ENCODE results near the gene ZNF862. TPM values are rescaled to one million over a fixed set of nuclear protein-coding genes. Genes with fewer than 3 reads are reported as not detected.

Gene ZNF862
- total RNA-seq, 1 experiment from 2014 or later = 9.2 TPM

GRCh38 chr7:149830997-149831740 lies 7.0 kb upstream of the ZNF862 start:
- no peak overlapping the region for H3K27ac ChIP-seq (ENCODE audit: low read length)

GRCh38 chr7:149831741-149832219 lies 6.4 kb upstream of the ZNF862 start:
- Histone ChIP-seq H3K79me2 (ENCODE audit: low read length) (no peaks in the 10 kb centered on the region), H3K27ac (ENCODE audit: low read length) (no peak overlapping the region), H2AFZ (ENCODE audit: low read length) (no peak overlapping the region), H4K20me1 (ENCODE audit: insufficient read depth, low read depth, low read length) (no peaks in the 10 kb centered on the region), H3K9ac (ENCODE audit: low read length) (no peak overlapping the region), H3K4me1 (ENCODE audit: low read length) (no peaks in the 10 kb centered on the region), H3K9me3 (ENCODE audit: low read length) (no peaks in the 10 kb centered on the region), H3K36me3 (ENCODE audit: insufficient read depth, low read length) (no peaks in the 10 kb centered on the region), H3K27me3 (ENCODE audit: low read length) (no peaks in the 10 kb centered on the region), H3K9me2 (replicated peaks; ENCODE audit: insufficient read depth, low read length) (no peaks in the 10 kb centered on the region), H3K4me3 (ENCODE audit: low read length) (no peak overlapping the region), H3K4me2 (ENCODE audit: low read depth, low read length, poor library complexity, severe bottlenecking) (no peak overlapping the region)
- no peak for DNase-seq

More at GRCh38 chr7:149830997-149831740, 7.0 kb upstream of the ZNF862 start:
- no peaks in the 10 kb centered on the region for H3K27me3 ChIP-seq (ENCODE audit: low read length)
- H3K4me2 ChIP-seq (ENCODE audit: low read depth, low read length, poor library complexity, severe bottlenecking) = no peak overlapping the region
- H3K4me3 ChIP-seq (ENCODE audit: low read length) = no peak overlapping the region
- no peak overlapping the region for H2AFZ ChIP-seq (ENCODE audit: low read length)
- H3K9me3 ChIP-seq (ENCODE audit: low read length) = no peaks in the 10 kb centered on the region
- H3K79me2 ChIP-seq (ENCODE audit: low read length) = no peaks in the 10 kb centered on the region
- no peaks in the 10 kb centered on the region for H3K9me2 ChIP-seq (replicated peaks; ENCODE audit: insufficient read depth, low read length)
- no peaks in the 10 kb centered on the region for H4K20me1 ChIP-seq (ENCODE audit: insufficient read depth, low read depth, low read length)
- no peak for DNase-seq
- no peaks in the 10 kb centered on the region for H3K36me3 ChIP-seq (ENCODE audit: insufficient read depth, low read length)
- H3K4me1 ChIP-seq (ENCODE audit: low read length) = no peaks in the 10 kb centered on the region
- no peak overlapping the region for H3K9ac ChIP-seq (ENCODE audit: low read length)

GRCh38 chr7:149832332-149833041 lies 5.7 kb upstream of the ZNF862 start:
- no peak for DNase-seq

GRCh38 chr7:149833495-149834130 lies 4.6 kb upstream of the ZNF862 start:
- Histone ChIP-seq H3K9me2 (replicated peaks; ENCODE audit: insufficient read depth, low read length) (no peaks in the 10 kb centered on the region), H3K4me3 (ENCODE audit: low read length) (no peak overlapping the region), H3K9me3 (ENCODE audit: low read length) (no peaks in the 10 kb centered on the region), H3K36me3 (ENCODE audit: insufficient read depth, low read length) (no peaks in the 10 kb centered on the region), H3K27me3 (ENCODE audit: low read length) (no peaks in the 10 kb centered on the region), H3K79me2 (ENCODE audit: low read length) (no peaks in the 10 kb centered on the region), H4K20me1 (ENCODE audit: insufficient read depth, low read depth, low read length) (no peaks in the 10 kb centered on the region), H3K4me1 (ENCODE audit: low read length) (peaks cover 4% of the 10 kb centered on the region), H3K27ac (ENCODE audit: low read length) (no peak overlapping the region), H2AFZ (ENCODE audit: low read length) (no peak overlapping the region), H3K9ac (ENCODE audit: low read length) (no peak overlapping the region), H3K4me2 (ENCODE audit: low read depth, low read length, poor library complexity, severe bottlenecking) (no peak overlapping the region)
- DNase-seq = no peak

More at GRCh38 chr7:149832332-149833041, 5.7 kb upstream of the ZNF862 start:
- no peak overlapping the region for H3K4me3 ChIP-seq (ENCODE audit: low read length)
- no peaks in the 10 kb centered on the region for H3K27me3 ChIP-seq (ENCODE audit: low read length)
- H3K9me2 ChIP-seq (replicated peaks; ENCODE audit: insufficient read depth, low read length) = no peaks in the 10 kb centered on the region
- H3K4me1 ChIP-seq (ENCODE audit: low read length) = no peaks in the 10 kb centered on the region; the same call in 1 of the 2 replicates
- H3K79me2 ChIP-seq (ENCODE audit: low read length) = no peaks in the 10 kb centered on the region
- no peak overlapping the region for H3K4me2 ChIP-seq (ENCODE audit: low read depth, low read length, poor library complexity, severe bottlenecking)
- H3K27ac ChIP-seq (ENCODE audit: low read length) = no peak overlapping the region
- H3K36me3 ChIP-seq (ENCODE audit: insufficient read depth, low read length) = no peaks in the 10 kb centered on the region
- H2AFZ ChIP-seq (ENCODE audit: low read length) = no peak overlapping the region
- no peak overlapping the region for H3K9ac ChIP-seq (ENCODE audit: low read length)
- H4K20me1 ChIP-seq (ENCODE audit: insufficient read depth, low read depth, low read length) = no peaks in the 10 kb centered on the region
- no peaks in the 10 kb centered on the region for H3K9me3 ChIP-seq (ENCODE audit: low read length)

- Histone ChIP-seq H3K27ac (ENCODE audit: low read length) (no peak overlapping the region), H3K4me2 (ENCODE audit: low read depth, low read length, poor library complexity, severe bottlenecking) (no peak overlapping the region), H3K36me3 (ENCODE audit: insufficient read depth, low read length) (no peaks in the 10 kb centered on the region), H3K9me2 (replicated peaks; ENCODE audit: insufficient read depth, low read length) (no peaks in the 10 kb centered on the region), H3K79me2 (ENCODE audit: low read length) (peaks cover 10% of the 10 kb centered on the region; the same call in 1 of the 2 replicates), H3K4me3 (ENCODE audit: low read length) (no peak overlapping the region), H3K27me3 (ENCODE audit: low read length) (no peaks in the 10 kb centered on the region), H3K9ac (ENCODE audit: low read length) (no peak overlapping the region), H2AFZ (ENCODE audit: low read length) (no peak overlapping the region), H4K20me1 (ENCODE audit: insufficient read depth, low read depth, low read length) (no peaks in the 10 kb centered on the region), H3K4me1 (ENCODE audit: low read length) (peaks cover 14% of the 10 kb centered on the region), H3K9me3 (ENCODE audit: low read length) (no peaks in the 10 kb centered on the region)
- DNase-seq = no peak
These were observed 3.6 kb upstream of the ZNF862 start for GRCh38 chr7:149834601-149835000.

- H4K20me1 ChIP-seq (ENCODE audit: insufficient read depth, low read depth, low read length) = peaks cover 2% of the 10 kb centered on the region; the same call in 1 of the 2 replicates
- H3K79me2 ChIP-seq (ENCODE audit: low read length) = peaks cover 10% of the 10 kb centered on the region; the same call in 1 of the 2 replicates
- no peaks in the 10 kb centered on the region for H3K9me3 ChIP-seq (ENCODE audit: low read length)
- no peak overlapping the region for H3K4me3 ChIP-seq (ENCODE audit: low read length)
- H3K27me3 ChIP-seq (ENCODE audit: low read length) = no peaks in the 10 kb centered on the region
- H2AFZ ChIP-seq (ENCODE audit: low read length) = no peak overlapping the region
- H3K4me1 ChIP-seq (ENCODE audit: low read length) = peaks cover 15% of the 10 kb centered on the region
- no peak overlapping the region for H3K4me2 ChIP-seq (ENCODE audit: low read depth, low read length, poor library complexity, severe bottlenecking)
- no peak overlapping the region for H3K9ac ChIP-seq (ENCODE audit: low read length)
- H3K27ac ChIP-seq (ENCODE audit: low read length) = no peak overlapping the region
- no peaks in the 10 kb centered on the region for H3K36me3 ChIP-seq (ENCODE audit: insufficient read depth, low read length)
- no peaks in the 10 kb centered on the region for H3K9me2 ChIP-seq (replicated peaks; ENCODE audit: insufficient read depth, low read length)
- DNase-seq = no peak
These were observed 1.7 kb upstream of the ZNF862 start for GRCh38 chr7:149836434-149836833.

- Histone ChIP-seq H3K27ac (ENCODE audit: low read length) (no peak overlapping the region), H3K4me3 (ENCODE audit: low read length) (no peak overlapping the region)
These were observed 481 bp upstream of the ZNF862 start for GRCh38 chr7:149837564-149838223.

More at GRCh38 chr7:149837564-149838223, 481 bp upstream of the ZNF862 start:
- peaks cover 2% of the 10 kb centered on the region; the same call in 1 of the 2 replicates for H4K20me1 ChIP-seq (ENCODE audit: insufficient read depth, low read depth, low read length)
- no peak for DNase-seq
- H3K4me1 ChIP-seq (ENCODE audit: low read length) = peaks cover 15% of the 10 kb centered on the region
- H3K27me3 ChIP-seq (ENCODE audit: low read length) = no peaks in the 10 kb centered on the region
- H3K36me3 ChIP-seq (ENCODE audit: insufficient read depth, low read length) = no peaks in the 10 kb centered on the region
- 0 out of 2 replicates have a peak overlapping the region, but pooled peaks have one; percentile 13 for H2AFZ ChIP-seq (ENCODE audit: low read length)
- H3K4me2 ChIP-seq (ENCODE audit: low read depth, low read length, poor library complexity, severe bottlenecking) = peak overlapping the region; percentile 22
- H3K9me2 ChIP-seq (replicated peaks; ENCODE audit: insufficient read depth, low read length) = no peaks in the 10 kb centered on the region
- H3K9ac ChIP-seq (ENCODE audit: low read length) = no peak overlapping the region
- no peaks in the 10 kb centered on the region for H3K9me3 ChIP-seq (ENCODE audit: low read length)
- peaks cover 10% of the 10 kb centered on the region; the same call in 1 of the 2 replicates for H3K79me2 ChIP-seq (ENCODE audit: low read length)
